Neuron (in vitro differentiated cells): ENCODE results near the gene MCM5.

Source experiments
- H2AFZ ChIP-seq: one replicate; pipeline ENCODE4 v1.6.1; 2013; ENCODE audit warnings: low read depth, mild to moderate bottlenecking, inconsistent platforms, low read length, moderate library complexity
- H3K27me3 ChIP-seq: one replicate; pipeline ENCODE4 v1.6.1; 2013; ENCODE audit warnings: low read length; ENCODE audit not compliant: insufficient read depth
- H3K36me3 ChIP-seq: one replicate; pipeline ENCODE4 v1.6.1; 2013; ENCODE audit warnings: low read length; ENCODE audit not compliant: insufficient read depth
- H3K4me1 ChIP-seq: one replicate; pipeline ENCODE4 v1.6.1; 2013; ENCODE audit warnings: low read length; ENCODE audit not compliant: insufficient read depth
- H3K4me3 ChIP-seq: 2 replicates; pipeline ENCODE4 v1.5.1; 2013; ENCODE audit warnings: mild to moderate bottlenecking, low read length, moderate library complexity
- H3K9me3 ChIP-seq: one replicate; pipeline ENCODE4 v1.6.1; 2013; ENCODE audit warnings: low read length

The MCM5 gene

DNA sequence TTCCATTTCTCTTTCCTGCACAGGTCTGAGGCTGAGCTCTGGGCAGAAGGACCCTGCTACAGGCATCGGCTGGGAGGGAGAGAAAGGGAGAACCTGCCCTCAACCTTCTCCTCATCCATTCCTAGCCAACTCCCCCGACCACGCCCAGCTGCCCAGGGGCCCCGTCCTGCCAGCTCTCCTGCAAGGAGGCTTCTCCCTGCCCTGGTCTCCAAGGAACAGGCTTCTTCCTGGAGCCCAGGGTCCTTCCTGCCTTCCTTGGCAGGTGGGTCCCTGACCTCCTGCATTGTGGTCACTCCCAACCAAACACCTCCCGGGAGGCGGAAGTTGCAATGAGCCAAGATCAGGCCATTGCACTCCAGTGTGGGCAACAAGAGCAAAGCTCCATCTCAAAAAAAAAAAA, 31.6 kb upstream of the MCM5 start:
- Histone ChIP-seq H3K36me3 (no peaks in the 10 kb centered on the region), H3K4me1 (peaks cover 9% of the 10 kb centered on the region), H2AFZ (no peak overlapping the region), H3K4me3 (no peak overlapping the region), H3K9me3 (no peaks in the 10 kb centered on the region), H3K27me3 (no peaks in the 10 kb centered on the region)

DNA sequence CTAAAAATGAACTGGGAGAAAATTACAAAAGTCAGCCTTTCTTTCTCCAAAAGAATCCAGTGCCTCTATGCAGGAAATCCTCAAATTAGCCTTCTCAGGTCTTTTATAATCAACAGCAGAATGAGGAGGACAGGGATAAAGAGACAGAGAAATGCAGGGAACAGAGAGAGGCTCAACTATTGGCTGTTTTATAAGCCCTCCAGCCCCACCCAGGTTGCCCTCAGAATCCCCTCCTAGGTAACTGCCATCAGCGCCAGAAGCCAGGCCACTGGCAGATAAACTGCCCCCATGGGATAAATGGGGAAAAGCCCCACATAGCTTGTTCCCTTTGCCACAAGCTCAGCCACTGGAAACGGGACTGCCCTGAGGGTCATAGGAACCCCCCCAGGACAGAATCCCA, 29.9 kb upstream of the MCM5 start:
- H3K36me3 ChIP-seq, result no peaks in the 10 kb centered on the region
- H2AFZ ChIP-seq, result no peak overlapping the region
- H3K9me3 ChIP-seq, result no peaks in the 10 kb centered on the region
- peaks cover 9% of the 10 kb centered on the region for H3K4me1 ChIP-seq
- H3K4me3 ChIP-seq, result no peak overlapping the region
- no peaks in the 10 kb centered on the region for H3K27me3 ChIP-seq

DNA sequence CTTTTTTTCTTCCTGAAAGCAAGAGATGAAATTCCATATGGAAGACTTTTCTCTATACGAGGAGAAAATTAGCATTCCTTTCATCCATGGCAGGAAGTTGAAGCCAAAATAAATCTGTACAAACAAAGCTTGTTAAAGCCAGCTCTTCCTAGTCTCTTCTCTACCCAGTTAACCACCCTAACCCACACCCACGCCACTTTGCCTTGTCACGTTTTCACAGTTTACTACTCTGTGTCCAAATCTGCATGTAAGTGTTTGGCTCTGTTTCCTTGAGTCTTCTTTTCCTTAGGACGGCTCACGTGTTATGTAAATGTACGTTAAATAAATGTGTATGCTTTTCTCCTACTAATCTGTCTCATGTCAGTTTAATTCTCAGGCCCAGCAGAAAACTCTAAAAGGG, 26.2 kb upstream of the MCM5 start:
- H2AFZ ChIP-seq, result no peak overlapping the region
- no peaks in the 10 kb centered on the region for H3K27me3 ChIP-seq
- no peak overlapping the region for H3K4me3 ChIP-seq
- no peaks in the 10 kb centered on the region for H3K36me3 ChIP-seq
- peaks cover 27% of the 10 kb centered on the region for H3K4me1 ChIP-seq
- no peaks in the 10 kb centered on the region for H3K9me3 ChIP-seq

DNA sequence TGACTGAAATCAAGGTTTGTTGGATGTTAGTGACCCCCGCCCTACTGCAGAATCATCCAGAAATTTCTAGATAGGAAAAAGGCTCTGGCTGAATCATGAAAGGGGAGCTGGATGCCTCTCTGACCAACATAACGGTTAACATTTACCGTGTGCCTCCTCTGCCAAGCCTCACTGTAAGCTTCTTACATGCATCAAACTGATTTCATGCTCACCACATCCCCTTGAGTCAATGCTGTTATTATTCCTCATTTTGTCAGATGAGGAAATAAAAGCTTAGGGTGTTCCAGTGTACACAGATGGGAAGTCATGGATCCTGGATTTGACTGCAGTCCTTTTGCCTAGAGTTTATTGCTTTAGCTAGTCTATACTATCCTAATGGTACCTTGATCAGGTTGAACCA, 24.9 kb upstream of the MCM5 start:
- Histone ChIP-seq H3K4me1 (peaks cover 23% of the 10 kb centered on the region), H2AFZ (no peak overlapping the region), H3K27me3 (no peaks in the 10 kb centered on the region), H3K9me3 (no peaks in the 10 kb centered on the region), H3K4me3 (no peak overlapping the region), H3K36me3 (no peaks in the 10 kb centered on the region)

DNA sequence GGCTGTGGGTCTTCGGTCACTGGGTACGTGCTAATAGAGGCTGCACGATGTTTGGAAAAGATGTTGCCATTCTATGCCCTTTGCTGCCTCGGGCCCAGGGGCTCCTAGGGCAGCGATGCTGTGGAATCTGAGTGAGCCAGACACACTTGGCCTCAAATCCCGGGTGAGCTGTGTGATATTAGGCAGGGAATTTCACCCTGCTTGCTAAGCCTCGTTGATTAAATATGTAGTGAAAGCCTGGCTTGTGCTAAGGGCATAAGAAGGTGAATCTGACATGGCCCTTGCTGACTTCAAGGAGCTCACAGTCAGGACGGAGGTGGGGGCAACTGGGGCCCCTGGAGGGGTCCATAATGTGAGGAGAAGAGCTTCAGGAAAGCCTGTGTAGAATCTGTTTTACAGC, 24.4 kb upstream of the MCM5 start:
- Histone ChIP-seq H3K4me1 (peaks cover 27% of the 10 kb centered on the region), H3K4me3 (no peak overlapping the region), H3K27me3 (no peaks in the 10 kb centered on the region), H2AFZ (no peak overlapping the region), H3K36me3 (no peaks in the 10 kb centered on the region), H3K9me3 (no peaks in the 10 kb centered on the region)

DNA sequence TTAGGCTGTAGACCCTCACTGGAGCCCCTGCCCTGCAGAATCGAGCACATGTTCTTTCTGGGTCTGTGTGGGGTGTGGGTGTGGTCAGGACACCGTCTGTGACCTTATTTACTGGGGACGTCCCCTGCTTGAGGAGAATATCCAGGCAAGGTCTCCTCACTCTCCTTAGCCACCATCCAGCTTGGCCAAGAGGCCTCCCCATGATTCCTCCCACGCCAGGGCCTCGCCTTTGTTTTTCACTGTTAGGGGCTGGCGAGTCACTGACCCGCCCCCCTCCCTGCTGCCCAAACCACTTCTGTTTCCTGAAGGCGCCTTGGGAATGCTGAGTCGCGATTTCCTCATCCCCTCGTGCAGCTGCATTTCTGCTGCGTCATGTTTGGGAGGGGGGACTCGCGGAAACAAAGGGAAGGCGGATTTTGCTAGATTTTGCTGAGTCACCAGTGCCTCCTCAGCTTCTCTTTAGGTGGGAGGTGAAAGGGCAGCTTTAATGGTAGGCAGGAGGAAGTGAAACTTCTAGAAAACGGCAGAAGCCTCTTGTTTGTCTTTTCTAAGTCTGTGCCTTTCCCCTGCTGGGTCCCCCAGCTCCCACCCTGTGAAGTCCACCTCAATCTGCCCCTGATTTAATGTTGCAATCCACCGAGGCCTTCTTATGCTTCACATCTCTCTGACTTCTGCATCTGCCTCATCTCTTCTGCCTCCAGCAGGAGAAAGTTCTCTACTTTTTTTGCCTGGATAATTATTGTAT, 23.0 kb upstream of the MCM5 start:
- Histone ChIP-seq H3K4me3 (peak overlapping the region; percentile 25), H3K27me3 (peaks cover 8% of the 10 kb centered on the region), H3K9me3 (no peaks in the 10 kb centered on the region), H3K4me1 (peaks cover 33% of the 10 kb centered on the region), H3K36me3 (no peaks in the 10 kb centered on the region), H2AFZ (no peak overlapping the region)

DNA sequence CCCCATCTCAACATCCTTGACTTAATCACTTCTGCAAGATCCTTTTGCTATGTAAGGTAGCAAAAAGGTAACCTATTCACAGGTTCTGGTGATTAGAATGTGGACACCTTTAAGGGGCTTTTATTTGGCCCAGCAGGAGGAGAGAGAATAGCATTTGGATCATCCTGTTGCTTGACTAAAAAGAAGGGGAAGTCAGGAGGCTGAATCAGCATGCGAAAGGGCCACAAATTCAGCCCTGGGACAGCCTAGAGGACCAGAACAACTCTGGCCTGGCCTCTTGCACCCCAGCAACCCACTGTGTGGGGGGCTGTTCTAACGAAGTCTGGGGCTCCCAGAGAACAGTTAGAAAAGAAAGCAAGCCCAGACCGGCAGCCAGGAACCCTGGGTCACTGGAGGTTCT, 22.2 kb upstream of the MCM5 start:
- no peak overlapping the region for H2AFZ ChIP-seq
- H3K4me1 ChIP-seq, result peaks cover 30% of the 10 kb centered on the region
- H3K36me3 ChIP-seq, result no peaks in the 10 kb centered on the region
- peaks cover 10% of the 10 kb centered on the region for H3K27me3 ChIP-seq
- no peak overlapping the region for H3K4me3 ChIP-seq
- H3K9me3 ChIP-seq, result no peaks in the 10 kb centered on the region

DNA sequence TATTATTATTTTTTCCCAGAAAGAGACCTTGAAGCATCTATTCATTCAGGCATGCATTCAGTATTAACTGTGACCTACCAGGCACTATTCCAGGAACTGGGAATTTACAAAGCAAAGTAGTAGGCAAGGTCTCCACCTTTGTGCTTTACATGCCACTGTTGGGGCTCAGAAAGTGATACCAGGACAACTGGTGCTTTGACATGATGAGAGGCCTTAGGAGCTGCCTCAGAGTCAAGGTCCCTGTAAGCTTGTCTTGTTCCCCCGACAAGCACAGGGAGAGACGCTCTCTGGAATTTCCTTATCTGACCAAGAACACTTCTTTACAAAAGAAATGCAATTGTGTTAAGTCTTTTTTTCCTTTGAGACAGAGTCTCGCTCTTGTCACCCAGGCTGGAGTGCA, 21.3 kb upstream of the MCM5 start:
- H3K4me3 ChIP-seq, result no peak overlapping the region
- peaks cover 30% of the 10 kb centered on the region for H3K4me1 ChIP-seq
- no peaks in the 10 kb centered on the region for H3K36me3 ChIP-seq
- H3K27me3 ChIP-seq, result peaks cover 10% of the 10 kb centered on the region
- H2AFZ ChIP-seq, result no peak overlapping the region
- H3K9me3 ChIP-seq, result no peaks in the 10 kb centered on the region

DNA sequence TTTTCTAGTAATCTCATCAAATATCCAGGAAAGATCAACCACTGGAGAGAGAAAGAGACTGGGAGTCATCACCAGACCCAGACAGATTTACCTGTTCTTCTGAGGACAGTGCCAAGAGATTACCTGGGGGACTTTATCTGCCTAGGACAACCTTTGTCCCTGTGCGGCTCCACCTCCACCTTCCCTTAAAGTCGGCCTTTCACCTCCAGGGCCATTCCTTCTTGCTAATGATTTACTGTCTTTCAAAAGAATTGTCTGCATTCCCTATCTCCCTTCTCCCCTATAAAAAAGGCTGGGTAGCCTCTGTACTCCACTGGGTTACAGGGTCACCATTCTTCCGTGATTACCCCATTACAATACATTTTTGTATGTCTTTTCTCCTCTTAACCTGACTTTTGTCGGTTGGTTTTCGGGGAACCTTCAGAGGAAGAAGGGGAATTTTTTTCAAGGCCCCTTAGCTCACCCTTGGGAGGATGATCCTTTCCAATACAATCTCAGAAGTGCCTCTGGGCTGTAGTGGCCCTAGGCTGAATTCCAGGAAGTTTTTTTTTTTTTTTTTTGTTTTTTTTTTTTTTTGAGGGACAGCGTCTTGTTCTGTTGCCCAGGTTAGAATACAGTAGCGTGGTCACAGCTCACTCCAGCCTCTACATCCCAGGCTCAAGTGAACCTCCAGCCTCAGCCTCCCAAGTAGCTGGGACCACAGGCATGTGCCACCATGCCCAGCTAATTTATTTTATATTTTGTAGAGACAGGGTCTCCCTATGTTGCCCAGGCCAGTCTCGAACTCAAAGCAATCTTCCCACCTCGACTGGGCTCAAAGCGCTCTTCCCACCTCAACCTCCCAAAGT, 20.6 kb upstream of the MCM5 start:
- H2AFZ ChIP-seq, result no peak overlapping the region
- H3K4me1 ChIP-seq, result peaks cover 30% of the 10 kb centered on the region
- H3K4me3 ChIP-seq, result no peak overlapping the region
- H3K9me3 ChIP-seq, result no peaks in the 10 kb centered on the region
- no peaks in the 10 kb centered on the region for H3K36me3 ChIP-seq
- peaks cover 10% of the 10 kb centered on the region for H3K27me3 ChIP-seq

DNA sequence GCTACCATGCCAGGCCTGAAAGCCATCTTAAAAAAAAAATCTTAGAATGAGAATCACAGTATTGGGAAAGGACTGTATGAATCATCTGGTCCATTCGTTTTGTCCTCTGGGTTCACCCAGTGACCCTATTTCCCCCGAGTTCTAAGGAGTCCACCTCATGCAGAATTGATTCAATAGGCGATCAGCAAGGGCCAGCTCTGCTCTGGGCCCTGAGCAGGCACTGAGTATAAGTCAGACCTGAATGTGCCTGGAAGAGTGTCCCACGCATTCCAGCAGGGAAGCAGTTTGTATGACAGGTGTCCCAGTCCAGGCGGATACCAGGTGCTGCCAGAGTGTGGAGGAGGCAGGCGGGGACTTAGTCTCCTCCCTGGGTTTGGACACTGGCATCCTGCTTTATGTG, 19.9 kb upstream of the MCM5 start:
- Histone ChIP-seq H3K4me3 (no peak overlapping the region), H2AFZ (no peak overlapping the region), H3K9me3 (no peaks in the 10 kb centered on the region), H3K36me3 (no peaks in the 10 kb centered on the region), H3K27me3 (peaks cover 10% of the 10 kb centered on the region), H3K4me1 (peaks cover 30% of the 10 kb centered on the region)

DNA sequence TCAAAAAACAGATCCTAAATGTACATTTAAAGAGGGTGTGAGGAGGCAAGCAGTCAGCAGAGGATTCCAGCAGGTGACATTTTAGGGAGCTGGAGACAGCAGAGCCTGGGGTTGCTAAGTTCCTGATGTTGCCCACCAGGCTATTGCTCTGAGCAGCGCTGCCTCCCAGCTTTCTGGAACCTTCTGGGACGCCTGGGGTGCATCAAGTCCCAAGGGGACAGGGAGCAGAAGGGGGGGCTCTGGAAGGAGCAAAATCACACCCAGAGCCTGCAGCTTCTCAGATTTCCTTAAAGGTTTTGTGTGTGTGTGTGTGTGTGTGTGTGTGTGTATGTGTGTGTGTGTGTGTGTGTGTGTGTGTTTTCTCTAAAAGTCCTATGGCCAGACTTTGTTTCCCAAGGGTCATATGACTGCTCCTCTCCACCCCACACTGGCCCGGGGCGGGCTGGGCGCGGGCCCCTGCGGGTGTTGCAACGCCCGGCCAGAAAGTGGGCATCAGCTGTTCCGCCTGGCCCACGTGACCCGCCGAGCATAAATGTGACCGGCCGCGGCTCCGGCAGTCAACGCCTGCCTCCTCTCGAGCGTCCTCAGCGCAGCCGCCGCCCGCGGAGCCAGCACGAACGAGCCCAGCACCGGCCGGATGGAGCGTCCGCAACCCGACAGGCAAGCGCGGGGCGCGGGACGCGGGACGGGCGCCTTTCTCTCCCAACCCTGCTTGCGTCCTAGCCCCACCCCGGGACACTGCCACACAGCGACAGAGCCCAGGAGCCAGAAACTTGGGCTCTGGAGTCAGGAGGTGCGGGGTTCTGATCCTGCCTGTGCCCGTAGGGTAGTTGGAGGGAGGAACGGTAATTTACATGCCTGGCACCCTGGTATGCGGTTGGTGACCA, 19.2 kb upstream of the MCM5 start, which contains the start of gene HMOX1:
Gene HMOX1 (plus strand): TSS at position 560 of the 887 bp plus-strand sequence. CDS start 78 bp downstream, at position 638.
- peaks cover 30% of the 10 kb centered on the region for H3K4me1 ChIP-seq
- no peaks in the 10 kb centered on the region for H3K36me3 ChIP-seq

DNA sequence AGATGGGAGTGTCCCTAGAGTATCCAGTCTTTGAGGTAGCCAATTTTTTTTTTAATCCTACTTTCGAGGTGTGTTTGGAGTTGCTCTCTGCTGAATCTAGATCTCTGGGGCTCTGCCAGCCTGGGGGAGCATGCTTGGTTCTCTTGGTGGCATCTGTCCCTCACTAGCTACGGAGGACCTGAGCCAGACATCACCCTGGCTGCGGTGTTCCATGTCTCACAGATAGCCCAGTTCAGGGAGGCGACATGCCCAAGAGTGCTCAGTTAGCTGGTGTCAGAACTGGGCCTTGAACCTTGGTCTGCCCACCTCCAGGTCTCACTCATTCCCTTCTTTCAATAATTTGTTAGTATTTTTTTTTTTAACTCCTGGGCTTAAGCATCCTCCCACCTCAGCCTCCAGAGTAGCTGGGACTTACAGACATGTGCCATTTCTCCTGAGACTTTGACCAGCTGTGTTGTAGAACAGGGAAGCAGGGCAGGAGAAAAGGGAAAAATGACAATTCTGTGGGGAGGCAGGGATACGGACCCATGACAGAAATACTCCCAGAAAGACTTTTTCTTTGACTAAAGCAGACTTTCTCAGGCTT, 18.4 kb upstream of the MCM5 start:
- Histone ChIP-seq H3K9me3 (no peaks in the 10 kb centered on the region), H3K4me1 (peaks cover 28% of the 10 kb centered on the region), H3K4me3 (peak overlapping the region; percentile 48), H2AFZ (no peak overlapping the region), H3K27me3 (peaks cover 10% of the 10 kb centered on the region), H3K36me3 (no peaks in the 10 kb centered on the region)

More for the DNA sequence above, 19.2 kb upstream of the MCM5 start, which contains the start of gene HMOX1:
- Histone ChIP-seq H3K9me3 (no peaks in the 10 kb centered on the region), H3K4me3 (peak within 1 kb of the TSS; percentile 48), H2AFZ (peak within 1 kb of the TSS; percentile 29), H3K27me3 (peaks cover 10% of the 10 kb centered on the region)
